Right ventricle myocardium inferior (tissue), 1 donor: ENCODE data around the gene DPP9. TPM values are rescaled to one million over a fixed set of nuclear protein-coding genes. Genes with fewer than 3 reads are reported as not detected.
A peak's percentile ranks its signal among the peaks of the same experiment; 100 is the strongest.
"Not testable (repeated sequence)": the region's sequence is repeated elsewhere in the genome, so short reads cannot be mapped to it uniquely, and the experiment has no call there.

Experiments used
- ATAC-seq: fragments of 200-7000 bp; cut with Tn5 transposase; one replicate; pipeline ENCODE4 v1.9.1; 2020; ENCODE audit warnings: mild to moderate bottlenecking, moderate library complexity
- DNase-seq: peaks from one replicate; pipeline ENCODE4 v3.0.0; 2021; ENCODE audit errors: missing footprints
- intact Hi-C: fragments of 100-400 bp; cut with DNase I; formaldehyde crosslinking; loops from one replicate; pipeline ENCODE4 v1.11.0; 2022
- long read RNA-seq: library from polyadenylated mRNA; unstranded; transcript quantifications from one replicate; pipeline ENCODE4 v2.0.0, GENCODE V29; 2021
- total RNA-seq: library from RNA; stranded (reverse); fragmentation: NEBNext Ultra II Directional; extraction: Animal tissue kit (Norgen Biotek cat#: 25700); gene quantifications from one replicate; pipeline ENCODE4 v1.2.1, GENCODE V29; 2021
- donor health status: DM: no; HTN: yes; CAD: no; lungs with severe emphysema.

The DPP9 gene
- 52.7 TPM for total RNA-seq
- long read RNA-seq, full-length matches to known transcripts, result 22 of 59 reads
- long read RNA-seq, partial matches to known transcripts, result 11 of 59 reads
- long read RNA-seq, other reads (novel, unspliced or antisense), result 26 of 59 reads

GRCh38 chr19:4723595-4724514 is at the start of gene DPP9:
TSS of gene DPP9 (minus strand) at chr19:4723842. CDS start at chr19:4719906, 3,936 bp downstream.
- intact Hi-C loops, result loop anchor here (1.0 to 5.0 kb wide), 3 partner anchors 53 to 77 kb away; partner anchors contain the start of gene FEM1A
- ATAC-seq (peak; percentile 98), DNase-seq (peak; percentile 98)

- DNase-seq (no peak), ATAC-seq (no peak)
- intact Hi-C loops, result no loop called here
Observed at GRCh38 chr19:4773047-4773640, 49.5 kb upstream of the DPP9 start.

- intact Hi-C loops, result no loop called here
- no peak for DNase-seq
- ATAC-seq, result no peak
Observed at GRCh38 chr19:4772566-4772965, 48.9 kb upstream of the DPP9 start.

- ATAC-seq (peak; percentile 81), DNase-seq (no peak)
- intact Hi-C loops, result no loop called here
Observed at GRCh38 chr19:4768934-4769777, 45.5 kb upstream of the DPP9 start.

GRCh38 chr19:4764393-4764660 is 40.7 kb upstream of the DPP9 start:
- no peak for DNase-seq
- ATAC-seq, result no peak

GRCh38 chr19:4763021-4763420 is 39.4 kb upstream of the DPP9 start:
- ATAC-seq (no peak), DNase-seq (no peak)
- intact Hi-C loops, result no loop called here

More at GRCh38 chr19:4764393-4764660, 40.7 kb upstream of the DPP9 start:
- intact Hi-C loops, result no loop called here

GRCh38 chr19:4760285-4760650 is 36.6 kb upstream of the DPP9 start:
- no peak for ATAC-seq
- intact Hi-C loops, result no loop called here
- DNase-seq, result no peak

- intact Hi-C loops, result no loop called here
- DNase-seq (peak; percentile 96), ATAC-seq (peak; percentile 96)
Observed at GRCh38 chr19:4759388-4760284, 36.0 kb upstream of the DPP9 start.

GRCh38 chr19:4758659-4759058 is 35.0 kb upstream of the DPP9 start:
- intact Hi-C loops, result no loop called here
- ATAC-seq, result no peak
- no peak for DNase-seq

GRCh38 chr19:4758082-4758481 is 34.4 kb upstream of the DPP9 start:
- no peak for DNase-seq
- ATAC-seq, result no peak
- intact Hi-C loops, result no loop called here

- ATAC-seq (no peak), DNase-seq (no peak)
- intact Hi-C loops, result no loop called here
Observed at GRCh38 chr19:4755459-4755858, 31.8 kb upstream of the DPP9 start.

GRCh38 chr19:4754248-4754647 is 30.6 kb upstream of the DPP9 start:
- no peak for ATAC-seq
- DNase-seq, result no peak
- intact Hi-C loops, result no loop called here

- intact Hi-C loops, result no loop called here
- no peak for ATAC-seq
- DNase-seq, result no peak
Observed at GRCh38 chr19:4749870-4750590, 26.4 kb upstream of the DPP9 start.

GRCh38 chr19:4748589-4748988 is 24.9 kb upstream of the DPP9 start:
- no peak for ATAC-seq
- intact Hi-C loops, result no loop called here
- no peak for DNase-seq

- intact Hi-C loops, result no loop called here
- ATAC-seq (no peak), DNase-seq (no peak)
Observed at GRCh38 chr19:4748185-4748584, 24.5 kb upstream of the DPP9 start.

GRCh38 chr19:4745986-4746385 is 22.3 kb upstream of the DPP9 start:
- ATAC-seq (no peak), DNase-seq (no peak)
- intact Hi-C loops, result no loop called here

- DNase-seq, intact Hi-C loops, ATAC-seq: not testable (repeated sequence)
Observed at GRCh38 chr19:4745175-4745574, 21.5 kb upstream of the DPP9 start.
